Stimulated activated CD4-positive, alpha-beta T cell treated with anti-CD3 and anti-CD28 coated beads, Interleukin-15, amount 100 ng/mL, for 48 hours (primary cell): ENCODE results near the gene PASK.

ENCODE experiments used
- DNase-seq, 2 donors: peaks; one replicate each; pipeline ENCODE4 v3.0.0-alpha.2; 2020; ENCODE audit warnings: low read depth in 2 of 2

Gene PASK

DNA sequence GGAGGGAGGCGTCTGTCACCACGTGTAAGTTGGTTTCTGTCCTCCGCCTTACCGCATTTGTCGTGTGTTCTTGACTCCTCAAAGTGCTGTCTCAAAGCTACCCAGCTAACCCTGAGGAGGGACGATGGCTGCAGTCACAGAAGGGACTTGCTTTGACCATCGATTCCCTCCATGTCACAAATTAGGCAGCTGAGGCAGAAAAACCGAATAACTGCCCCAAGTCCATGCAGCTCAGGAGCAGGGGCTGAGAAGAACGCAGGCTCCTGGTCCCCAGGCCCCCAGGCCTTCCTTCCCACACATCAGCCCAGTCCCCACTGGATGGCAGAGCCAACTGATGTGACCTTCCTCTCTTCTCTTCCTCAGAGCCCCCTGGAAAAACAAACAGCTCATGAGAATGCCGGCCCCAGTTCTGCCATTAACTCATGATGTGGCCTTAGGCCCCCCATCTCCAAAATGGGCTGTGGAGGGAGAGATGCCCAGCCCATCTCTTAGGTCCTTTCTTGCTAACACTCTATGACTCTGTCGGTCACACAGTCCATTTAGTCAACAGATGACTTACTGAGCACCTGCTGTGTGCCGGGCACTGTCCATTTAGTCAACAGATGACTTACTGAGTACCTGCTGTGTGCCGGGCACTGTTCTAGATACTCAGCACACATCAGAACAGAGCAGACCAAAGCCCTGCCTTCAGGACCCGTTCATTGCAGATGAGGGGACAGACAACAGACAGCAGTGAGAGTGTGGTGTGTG, 66.8 kb downstream of the PASK start:
- DNase-seq: no peak

- no peak for DNase-seq
Observed at GRCh38 chr2:241081643-241082340, 67.5 kb downstream of the PASK start.

DNA sequence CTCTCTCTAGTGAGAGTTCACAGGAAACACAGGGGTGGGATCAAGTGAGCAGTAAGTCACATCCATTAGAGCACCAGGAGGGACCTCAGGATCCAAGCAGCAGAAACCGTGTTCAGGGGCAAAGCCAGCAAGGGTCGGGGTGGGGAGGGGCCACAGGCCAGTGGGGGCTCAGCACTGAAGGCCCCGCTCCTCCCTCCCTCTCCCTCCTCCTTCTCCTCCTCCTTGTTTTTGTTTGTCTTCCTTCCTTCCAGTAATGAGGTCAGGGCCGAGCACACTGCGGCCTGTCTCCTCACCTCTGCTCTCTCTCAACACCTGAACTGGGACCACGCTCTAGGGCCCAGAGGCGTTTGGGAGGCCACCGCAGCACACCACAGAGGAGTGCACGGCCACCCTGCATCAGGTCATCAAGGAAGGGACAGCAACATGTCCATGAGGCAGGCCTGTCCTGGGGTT, 68.1 kb downstream of the PASK start:
- no peak for DNase-seq

- DNase-seq: no peak
Observed at GRCh38 chr2:241080405-241081189, 68.7 kb downstream of the PASK start.

- DNase-seq: no peak
Observed at GRCh38 chr2:241074901-241075540, 74.3 kb downstream of the PASK start.

DNA sequence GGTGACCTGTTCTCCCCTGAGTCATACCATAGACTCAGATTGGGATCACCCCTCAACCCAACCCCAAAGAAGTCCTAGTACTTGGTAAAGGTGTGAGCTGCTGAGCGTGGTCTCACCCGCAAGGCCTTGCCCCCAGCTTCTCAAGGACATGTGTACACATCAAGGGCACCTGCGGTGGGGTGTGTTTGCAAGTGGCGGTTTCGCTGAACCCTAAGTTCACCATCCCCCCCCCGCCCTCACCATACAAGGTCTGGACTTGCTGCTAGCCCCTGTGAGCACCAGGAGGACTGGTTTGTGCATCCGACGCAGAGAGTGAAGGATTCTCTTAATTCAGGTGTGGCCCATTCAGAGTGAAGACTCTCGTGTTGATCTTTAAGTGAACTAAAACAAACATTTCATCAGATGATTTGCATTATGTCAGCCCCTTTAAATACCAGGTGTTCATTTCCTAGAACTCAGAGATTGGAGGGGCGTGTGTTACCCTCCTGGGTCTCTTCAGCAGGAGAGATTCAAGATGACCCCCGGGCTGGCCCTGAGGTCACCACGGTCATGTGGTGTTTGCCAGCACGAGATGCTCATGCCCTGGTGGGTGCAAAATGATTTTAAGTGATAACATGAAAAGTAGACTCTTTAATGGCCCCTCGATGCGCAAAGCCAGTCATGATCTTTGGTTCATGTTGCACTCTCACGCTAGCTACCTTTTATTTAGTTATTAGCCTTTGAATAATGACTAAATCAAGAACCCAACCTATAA, 75.0 kb downstream of the PASK start:
- no peak for DNase-seq

GRCh38 chr2:241073166-241074064, 75.9 kb downstream of the PASK start:
- no peak for DNase-seq

GRCh38 chr2:241072553-241073165, 76.6 kb downstream of the PASK start:
- no peak for DNase-seq

DNA sequence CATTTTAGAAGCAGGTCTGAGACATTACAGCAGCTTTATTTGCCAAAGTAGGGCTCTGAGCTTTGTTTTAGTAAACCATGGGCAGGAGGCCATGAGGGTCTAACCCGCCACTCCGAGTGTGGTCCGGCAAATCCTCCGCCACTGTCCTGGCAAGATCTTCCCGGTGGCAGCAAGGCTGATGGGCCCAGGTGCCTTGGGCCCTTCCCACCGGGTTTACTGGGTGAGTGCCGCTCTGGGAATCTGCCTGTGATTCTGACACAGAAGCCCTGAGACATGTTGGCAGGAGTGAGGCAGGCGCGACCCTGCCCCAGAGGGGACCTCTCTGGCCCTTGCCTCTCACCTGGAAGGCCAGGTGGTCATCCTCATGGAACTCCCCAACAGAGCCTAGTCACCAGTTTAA, 77.1 kb downstream of the PASK start:
- no peak for DNase-seq

DNA sequence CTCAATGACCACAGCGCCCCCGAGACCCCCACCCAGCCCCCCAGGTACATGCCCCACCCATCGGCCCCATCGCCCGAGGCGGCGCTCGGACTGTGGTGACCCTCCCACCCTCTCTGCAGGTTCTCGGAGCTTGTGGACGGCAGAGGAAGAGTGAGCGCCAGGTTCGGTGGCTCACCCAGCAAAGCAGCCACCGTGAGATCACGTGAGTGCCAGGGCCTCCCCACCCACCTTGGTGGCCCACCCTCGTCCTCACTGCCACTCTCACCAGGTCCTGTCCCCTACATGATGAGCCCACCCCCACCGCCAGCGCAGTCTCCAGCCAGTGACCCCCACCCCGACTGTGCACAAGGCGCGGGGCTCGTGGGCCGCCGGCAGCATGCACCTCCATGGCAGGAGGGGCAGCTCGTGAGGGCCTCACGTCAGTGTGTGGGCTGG, 77.6 kb downstream of the PASK start:
- DNase-seq: no peak

- no peak for DNase-seq
Observed at GRCh38 chr2:241070811-241071676, 78.2 kb downstream of the PASK start.

- DNase-seq: no peak
Observed at GRCh38 chr2:241070361-241070760, 78.9 kb downstream of the PASK start.

DNA sequence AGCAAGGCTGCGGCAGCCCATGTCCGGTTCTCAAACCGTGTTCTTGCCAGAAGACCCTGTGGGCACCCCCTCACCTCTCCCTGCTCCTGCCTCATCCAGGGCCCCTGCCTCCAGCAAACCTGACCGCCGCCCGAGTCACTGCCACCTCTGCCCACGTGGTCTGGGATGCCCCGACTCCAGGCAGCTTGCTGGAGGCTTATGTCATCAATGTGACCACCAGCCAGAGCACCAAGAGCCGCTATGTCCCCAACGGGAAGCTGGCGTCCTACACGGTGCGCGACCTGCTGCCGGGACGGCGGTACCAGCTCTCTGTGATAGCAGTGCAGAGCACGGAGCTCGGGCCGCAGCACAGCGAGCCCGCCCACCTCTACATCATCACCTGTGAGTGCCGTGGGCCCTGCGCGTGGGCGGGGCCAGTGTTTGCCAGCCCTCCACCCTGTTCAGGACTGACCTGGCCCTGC, 79.4 kb downstream of the PASK start:
- no peak for DNase-seq

DNA sequence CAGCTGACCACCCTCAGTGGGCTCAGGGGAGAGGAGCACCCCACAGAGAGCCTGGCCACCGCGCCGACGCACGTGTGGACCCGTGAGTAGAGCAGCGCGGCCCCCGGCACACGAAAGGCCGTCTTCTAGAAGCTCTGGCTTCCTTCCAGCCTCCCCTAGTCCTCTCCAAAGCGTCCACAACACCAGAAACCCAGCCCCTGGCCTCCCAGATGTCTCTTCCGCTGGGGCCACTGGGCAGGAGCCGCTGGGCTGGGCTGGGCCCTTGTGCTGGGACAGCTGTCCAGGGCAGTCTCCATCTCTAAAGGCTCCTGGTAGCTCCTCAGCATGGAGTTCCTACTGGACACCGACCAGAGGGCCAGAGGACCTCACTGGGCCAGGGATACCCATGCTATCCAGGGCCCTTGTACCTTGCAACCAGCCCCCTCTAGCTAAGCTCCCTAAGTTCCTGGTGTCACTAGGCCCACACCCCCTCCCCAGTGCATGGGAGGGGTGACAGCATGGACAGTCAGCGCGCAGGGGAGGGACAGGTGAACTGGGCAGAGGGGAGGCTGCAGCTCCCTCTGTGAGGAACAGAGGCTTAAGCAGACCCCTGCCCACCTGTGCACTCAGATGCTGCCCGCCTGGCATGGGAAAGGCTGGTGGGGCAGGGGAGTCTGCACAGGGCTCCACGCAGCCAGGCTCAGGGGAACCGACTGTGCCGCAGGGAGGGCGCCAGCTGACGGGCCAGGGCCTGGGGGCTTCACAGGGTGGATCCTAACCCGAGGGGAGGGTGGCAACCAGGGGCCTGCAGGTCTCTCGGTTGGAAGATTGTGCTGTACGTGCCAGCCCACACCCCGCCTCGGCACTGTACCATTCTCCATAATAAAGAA, 80.1 kb downstream of the PASK start:
- DNase-seq: no peak

GRCh38 chr2:241068136-241068941, 80.9 kb downstream of the PASK start:
- DNase-seq: no peak

DNA sequence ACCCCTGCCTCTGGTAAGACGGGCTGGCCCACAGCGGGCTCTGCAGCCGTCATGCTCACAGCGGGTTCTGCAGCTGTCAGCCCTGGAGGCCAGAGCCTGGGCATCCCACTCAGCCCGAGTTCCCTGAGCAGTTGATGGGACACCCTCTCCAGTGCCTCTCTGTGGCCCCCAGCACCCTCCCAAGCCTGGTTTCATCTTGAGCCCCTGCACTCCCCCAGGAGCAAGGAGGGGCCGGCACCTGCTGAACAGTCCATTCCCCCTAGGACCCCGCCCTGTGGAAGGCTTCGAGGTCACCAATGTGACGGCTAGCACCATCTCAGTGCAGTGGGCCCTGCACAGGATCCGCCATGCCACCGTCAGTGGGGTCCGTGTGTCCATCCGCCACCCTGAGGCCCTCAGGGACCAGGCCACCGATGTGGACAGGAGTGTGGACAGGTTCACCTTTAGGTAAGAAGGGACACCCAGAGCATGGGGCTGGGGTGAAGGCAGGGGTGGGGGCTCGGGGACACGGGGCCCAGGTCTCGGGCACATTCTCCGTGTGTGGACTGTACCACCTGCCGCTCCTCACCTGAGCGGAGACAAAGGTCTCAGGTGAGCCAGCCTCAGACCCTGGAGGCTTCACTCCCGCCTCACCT, 81.7 kb downstream of the PASK start:
- DNase-seq: no peak
